TTC549 (cell line): Measurements from ENCODE around the gene PBX3.

Experiments used
- FAIRE-seq: peaks from 2 replicates; lab custom pipeline; 2012; peaks lifted over from hg19 to GRCh38; lab: Jason Lieb, UNC

Gene PBX3

GRCh38 chr9:125950880-125951471 is 203.8 kb downstream of the PBX3 start:
- no peak for FAIRE-seq

- FAIRE-seq, result no peak
These were observed 206.3 kb downstream of the PBX3 start for GRCh38 chr9:125953314-125954019.

GRCh38 chr9:125956102-125956501 is 208.9 kb downstream of the PBX3 start:
- FAIRE-seq, result no peak

GRCh38 chr9:125959315-125959714 is 212.1 kb downstream of the PBX3 start:
- no peak for FAIRE-seq

GRCh38 chr9:125959951-125960619 is 212.9 kb downstream of the PBX3 start:
- no peak for FAIRE-seq

GRCh38 chr9:125960626-125961025 is 213.5 kb downstream of the PBX3 start:
- FAIRE-seq, result no peak

GRCh38 chr9:125961072-125961471 is 213.9 kb downstream of the PBX3 start:
- no peak for FAIRE-seq

GRCh38 chr9:125963932-125964331 is 216.8 kb downstream of the PBX3 start:
- no peak for FAIRE-seq

GRCh38 chr9:125964702-125965225 is 217.6 kb downstream of the PBX3 start:
- FAIRE-seq, result no peak

- no peak for FAIRE-seq
These were observed 218.3 kb downstream of the PBX3 start for GRCh38 chr9:125965477-125965876.

GRCh38 chr9:125966466-125966865 is 219.3 kb downstream of the PBX3 start:
- FAIRE-seq, result no peak

- FAIRE-seq, result no peak
These were observed 220.0 kb downstream of the PBX3 start for GRCh38 chr9:125966959-125967711.

GRCh38 chr9:125968714-125969374 is 221.7 kb downstream of the PBX3 start:
- no peak for FAIRE-seq

GRCh38 chr9:125969462-125969861 is 222.3 kb downstream of the PBX3 start:
- no peak for FAIRE-seq

- FAIRE-seq, result no peak
These were observed 222.7 kb downstream of the PBX3 start for GRCh38 chr9:125969868-125970267.

GRCh38 chr9:125970340-125970739 is 223.2 kb downstream of the PBX3 start:
- no peak for FAIRE-seq

- FAIRE-seq, result no peak
These were observed 223.9 kb downstream of the PBX3 start for GRCh38 chr9:125971050-125971449.

GRCh38 chr9:125972012-125972729 is 225.0 kb downstream of the PBX3 start:
- no peak for FAIRE-seq

- no peak for FAIRE-seq
These were observed 226.4 kb downstream of the PBX3 start for GRCh38 chr9:125973547-125973946.

- no peak for FAIRE-seq
These were observed 227.5 kb downstream of the PBX3 start for GRCh38 chr9:125974705-125975104.

GRCh38 chr9:125977223-125977622 is 230.1 kb downstream of the PBX3 start:
- FAIRE-seq, result no peak
